HEK293 (cell line): ENCODE results near the gene ZDHHC14.
"Not testable (repeated sequence)": the region's sequence is repeated elsewhere in the genome, so short reads cannot be mapped to it uniquely, and the experiment has no call there.

Experiments used
- CTCF ChIA-PET: fragments of 350-600 bp; formaldehyde crosslinking; extraction: SDS; loops from one replicate; lab custom pipeline; 2021; ENCODE audit warnings: antibody characterized with exemption; lab: Yijun Ruan, JAX
- POLR2A ChIA-PET: fragments of 300-600 bp; formaldehyde crosslinking; extraction: SDS; loops from one replicate; lab custom pipeline; 2020; ENCODE audit warnings: antibody characterized with exemption, inconsistent platforms; lab: Yijun Ruan, JAX
- H3K27ac ChIP-seq: fragments of 200-500 bp; sonication (Bioruptor generic); 2 replicates; pipeline ENCODE4 v1.5.1; 2014; ENCODE audit warnings: low read depth, low read length, control low read depth, inconsistent platforms; ENCODE audit errors: extremely low read depth
- H3K36me3 ChIP-seq, 2 experiments: fragments of 200-500 bp in 1 of 2; sonication (Bioruptor generic) in 1 of 2; 1 replicate in 1 of 2; 2 replicates in 1 of 2; pipeline ENCODE4 v1.5.1; 2014 to 2017; ENCODE audit warnings: inconsistent platforms in 2 of 2, low read length in 2 of 2; ENCODE audit not compliant: control insufficient read depth in 2 of 2, insufficient read depth in 1 of 2
- H3K4me1 ChIP-seq: fragments of 200-500 bp; sonication (Bioruptor generic); 2 replicates; pipeline ENCODE4 v1.5.1; 2014; ENCODE audit warnings: mild to moderate bottlenecking, low read length, inconsistent platforms; ENCODE audit not compliant: control insufficient read depth, insufficient read depth
- H3K4me3 ChIP-seq: 2 replicates; pipeline ENCODE4 v1.5.1; 2011; ENCODE audit warnings: low read depth, mild to moderate bottlenecking, control low read depth, low read length, moderate library complexity
- H3K9me3 ChIP-seq: fragments of 200-500 bp; sonication (Bioruptor generic); 2 replicates; pipeline ENCODE4 v1.5.1; 2014; ENCODE audit warnings: low read depth, low read length, inconsistent platforms; ENCODE audit not compliant: control insufficient read depth, insufficient read depth
- GLI4 ChIP-seq: fragments of 450-650 bp; formaldehyde crosslinking; IDR thresholded peaks from 2 replicates; pipeline ENCODE4 v1.5.1; 2016; ENCODE audit warnings: missing biosample characterization, missing genetic modification characterization
- KLF7 ChIP-seq: fragments of 450-650 bp; formaldehyde crosslinking; IDR thresholded peaks from 2 replicates; pipeline ENCODE4 v1.5.1; 2016; ENCODE audit warnings: missing biosample characterization, missing genetic modification characterization, borderline replicate concordance
- MZF1 ChIP-seq: fragments of 450-650 bp; formaldehyde crosslinking; IDR thresholded peaks from 2 replicates; pipeline ENCODE4 v1.5.1; 2017; ENCODE audit warnings: missing biosample characterization, missing genetic modification characterization, borderline replicate concordance
- PRDM6 ChIP-seq: fragments of 450-650 bp; formaldehyde crosslinking; IDR thresholded peaks from 2 replicates; pipeline ENCODE4 v1.5.1; 2017; ENCODE audit warnings: missing biosample characterization, missing genetic modification characterization
- SALL2 ChIP-seq: fragments of 450-650 bp; formaldehyde crosslinking; IDR thresholded peaks from 2 replicates; pipeline ENCODE4 v1.5.0; 2017; ENCODE audit warnings: missing biosample characterization, mild to moderate bottlenecking, missing genetic modification characterization, borderline replicate concordance
- SP2 ChIP-seq: fragments of 450-650 bp; formaldehyde crosslinking; IDR thresholded peaks from 2 replicates; pipeline ENCODE4 v1.5.1; 2016; ENCODE audit warnings: missing biosample characterization, missing genetic modification characterization
- ZBTB6 ChIP-seq: fragments of 450-650 bp; formaldehyde crosslinking; IDR thresholded peaks from 2 replicates; pipeline ENCODE4 v1.5.1; 2017; ENCODE audit warnings: missing biosample characterization, missing genetic modification characterization
- ZNF23 ChIP-seq: fragments of 450-650 bp; formaldehyde crosslinking; IDR thresholded peaks from 2 replicates; pipeline ENCODE4 v1.5.1; 2016; ENCODE audit warnings: missing biosample characterization, missing genetic modification characterization, borderline replicate concordance
- ZNF248 ChIP-seq: fragments of 450-650 bp; formaldehyde crosslinking; IDR thresholded peaks from 2 replicates; pipeline ENCODE4 v1.5.1; 2017; ENCODE audit warnings: missing biosample characterization, missing genetic modification characterization
- ZNF26 ChIP-seq: fragments of 450-650 bp; formaldehyde crosslinking; IDR thresholded peaks from 2 replicates; pipeline ENCODE4 v1.5.1; 2016; ENCODE audit warnings: missing biosample characterization, missing genetic modification characterization
- ZNF37A ChIP-seq: fragments of 450-650 bp; IDR thresholded peaks from 2 replicates; pipeline ENCODE4 v1.5.1; 2018; ENCODE audit warnings: missing biosample characterization, missing genetic modification characterization
- ZNF514 ChIP-seq: fragments of 450-650 bp; formaldehyde crosslinking; IDR thresholded peaks from 2 replicates; pipeline ENCODE4 v1.5.1; 2016; ENCODE audit warnings: missing biosample characterization, missing genetic modification characterization
- ZNF544 ChIP-seq: fragments of 450-650 bp; formaldehyde crosslinking; IDR thresholded peaks from 2 replicates; pipeline ENCODE4 v1.5.0; 2017; ENCODE audit warnings: missing biosample characterization, missing genetic modification characterization
- ZNF548 ChIP-seq: fragments of 450-650 bp; formaldehyde crosslinking; IDR thresholded peaks from 2 replicates; pipeline ENCODE4 v1.5.1; 2016; ENCODE audit warnings: missing biosample characterization, missing genetic modification characterization
- ZNF558 ChIP-seq: fragments of 450-650 bp; formaldehyde crosslinking; IDR thresholded peaks from 2 replicates; pipeline ENCODE4 v1.5.1; 2016; ENCODE audit warnings: missing biosample characterization, missing genetic modification characterization
- ZNF624 ChIP-seq: fragments of 450-650 bp; formaldehyde crosslinking; IDR thresholded peaks from 2 replicates; pipeline ENCODE4 v1.5.1; 2017; ENCODE audit warnings: missing biosample characterization, missing genetic modification characterization
- ZNF626 ChIP-seq: fragments of 450-650 bp; sonication (Bioruptor Pico); formaldehyde crosslinking; IDR thresholded peaks from 2 replicates; pipeline ENCODE4 v1.5.1; 2018; ENCODE audit warnings: missing biosample characterization, missing genetic modification characterization, inconsistent platforms
- ZNF747 ChIP-seq: fragments of 450-650 bp; formaldehyde crosslinking; IDR thresholded peaks from 2 replicates; pipeline ENCODE4 v1.5.1; 2016; ENCODE audit warnings: missing biosample characterization, missing genetic modification characterization
- TF ChIP-seq, protein P1 (sequence below): IDR thresholded peaks from 2 replicates; pipeline ENCODE4 v1.6.1; 2011; ENCODE audit warnings: mild to moderate bottlenecking, low read depth, low read length, borderline replicate concordance

ZDHHC14 gene

GRCh38 chr6:157558487-157559200 lies 177.7 kb downstream of the ZDHHC14 start:
- Histone ChIP-seq H3K9me3 (no peaks in the 10 kb centered on the region), H3K4me1 (no peaks in the 10 kb centered on the region), H3K4me3 (no peak overlapping the region), H3K27ac (no peak overlapping the region), H3K36me3 (no peaks in the 10 kb centered on the region)
- POLR2A ChIA-PET: no interaction called here
- no peak for TF ChIP-seq MZF1 (tag by site-specific recombination)
- TF ChIP-seq ZNF544: no peak
- no peak for TF ChIP-seq ZNF548 (tag by site-specific recombination)
- no peak for TF ChIP-seq ZNF248
- no peak for TF ChIP-seq ZNF23 (tag by site-specific recombination)
- no peak for TF ChIP-seq ZNF624 (tag by site-specific recombination)
- no peak for TF ChIP-seq SALL2 (tag by site-specific recombination)
- TF ChIP-seq ZNF626: no peak
- no peak for TF ChIP-seq ZNF747 (tag by site-specific recombination)
- no peak for TF ChIP-seq KLF7 (tag by site-specific recombination)
- CTCF ChIA-PET: no interaction called here

DNA sequence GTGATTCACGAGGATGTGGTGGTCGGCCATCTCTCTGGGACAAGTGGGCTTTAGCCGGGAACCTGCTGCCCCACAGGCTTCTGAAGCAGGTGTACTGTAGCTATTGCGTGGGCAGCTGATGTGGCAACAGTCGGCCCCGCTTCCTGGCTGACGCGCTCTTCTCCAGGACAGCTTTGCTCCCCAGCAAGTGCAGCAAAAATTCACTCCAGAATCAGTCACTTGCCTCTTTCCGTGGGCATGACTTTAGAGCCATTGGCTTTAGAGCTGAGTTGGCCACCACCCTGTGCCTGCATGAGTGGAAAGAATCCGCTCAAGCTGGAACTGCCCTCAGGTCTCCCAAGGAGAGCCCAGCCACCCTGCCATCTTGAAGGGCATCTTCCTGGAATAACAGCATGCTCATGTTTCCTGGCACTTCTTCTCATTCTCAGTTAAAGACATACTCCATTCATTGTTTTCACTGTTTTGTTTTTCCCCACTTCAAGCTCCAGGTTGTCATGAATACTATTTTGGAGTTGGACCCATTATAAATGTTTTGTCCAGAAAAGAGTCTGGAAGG lies 178.3 kb downstream of the ZDHHC14 start:
- Histone ChIP-seq H3K4me1 (no peaks in the 10 kb centered on the region), H3K9me3 (no peaks in the 10 kb centered on the region), H3K36me3 (no peaks in the 10 kb centered on the region), H3K4me3 (no peak overlapping the region), H3K27ac (no peak overlapping the region)
- no peak for TF ChIP-seq ZBTB6 (tag by site-specific recombination)
- no peak for TF ChIP-seq SP2 (tag by site-specific recombination)
- TF ChIP-seq ZNF558 (tag by site-specific recombination): no peak
- TF ChIP-seq, protein P1, sequence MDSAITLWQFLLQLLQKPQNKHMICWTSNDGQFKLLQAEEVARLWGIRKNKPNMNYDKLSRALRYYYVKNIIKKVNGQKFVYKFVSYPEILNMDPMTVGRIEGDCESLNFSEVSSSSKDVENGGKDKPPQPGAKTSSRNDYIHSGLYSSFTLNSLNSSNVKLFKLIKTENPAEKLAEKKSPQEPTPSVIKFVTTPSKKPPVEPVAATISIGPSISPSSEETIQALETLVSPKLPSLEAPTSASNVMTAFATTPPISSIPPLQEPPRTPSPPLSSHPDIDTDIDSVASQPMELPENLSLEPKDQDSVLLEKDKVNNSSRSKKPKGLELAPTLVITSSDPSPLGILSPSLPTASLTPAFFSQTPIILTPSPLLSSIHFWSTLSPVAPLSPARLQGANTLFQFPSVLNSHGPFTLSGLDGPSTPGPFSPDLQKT: no peak
- no peak for TF ChIP-seq ZNF544
- no peak for TF ChIP-seq ZNF548 (tag by site-specific recombination)
- ChIA-PET POLR2A (no interaction called here), CTCF (no interaction called here)

GRCh38 chr6:157560063-157560462 lies 179.1 kb downstream of the ZDHHC14 start:
- H3K4me3 ChIP-seq, H3K27ac ChIP-seq, H3K9me3 ChIP-seq, CTCF ChIA-PET, H3K36me3 ChIP-seq, POLR2A ChIA-PET, H3K4me1 ChIP-seq: not testable (repeated sequence)

DNA sequence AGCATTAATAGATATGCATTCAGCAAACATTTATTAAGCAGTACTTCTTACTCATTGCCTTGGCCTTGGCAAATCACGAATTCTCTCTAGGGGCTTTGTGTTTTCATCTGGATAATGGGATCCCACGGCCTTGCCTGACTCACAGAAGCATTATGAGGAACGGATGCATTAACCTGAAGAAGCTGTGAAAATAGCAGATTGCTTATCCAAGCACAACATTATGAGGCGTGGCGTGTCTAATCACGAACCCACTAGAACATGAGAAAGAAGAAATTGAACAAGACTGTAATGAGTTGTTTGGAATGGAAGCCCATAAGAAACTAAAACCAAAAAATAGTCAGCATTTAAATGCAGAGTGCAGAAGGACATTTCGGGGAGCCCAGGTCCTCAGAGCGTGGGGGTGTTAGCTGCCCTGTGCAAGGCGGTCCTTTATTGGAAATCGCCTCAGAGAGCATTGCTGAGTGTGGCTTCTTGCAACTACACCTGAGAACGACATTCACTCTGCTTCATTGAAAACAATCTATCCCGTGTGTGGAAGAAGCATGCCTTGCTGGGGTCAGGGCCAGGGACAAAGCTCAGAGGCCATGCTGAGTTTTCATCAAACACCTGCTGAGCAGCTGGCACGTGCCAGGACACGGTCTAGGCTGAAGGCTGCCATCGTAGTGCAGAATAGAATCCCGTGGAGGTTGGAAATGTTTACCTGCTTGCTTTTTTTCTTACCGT lies 179.9 kb downstream of the ZDHHC14 start:
- ChIA-PET CTCF (no interaction called here), POLR2A (no interaction called here)
- no peaks in the 10 kb centered on the region for H3K4me1 ChIP-seq
- H3K9me3 ChIP-seq: no peaks in the 10 kb centered on the region
- H3K27ac ChIP-seq: no peak overlapping the region
- no peak overlapping the region for H3K4me3 ChIP-seq
- no peaks in the 10 kb centered on the region for H3K36me3 ChIP-seq
- TF ChIP-seq ZNF514: no peak
- no peak for TF ChIP-seq GLI4 (tag by site-specific recombination)
- no peak for TF ChIP-seq ZNF26
- no peak for TF ChIP-seq ZNF37A (tag by site-specific recombination)
- no peak for TF ChIP-seq PRDM6
